Epithelial cell of esophagus (primary cell): ENCODE data around the gene DNAJC10.
"Not testable (repeated sequence)": the region's sequence is repeated elsewhere in the genome, so short reads cannot be mapped to it uniquely, and the experiment has no call there.

Experiments
- DNase-seq: peaks from one replicate; pipeline ENCODE4 v3.0.0; 2010; ENCODE audit warnings: low read depth
- H3K4me3 ChIP-seq: 2 replicates; pipeline ENCODE4 v1.5.1; 2011; ENCODE audit warnings: mild to moderate bottlenecking, low read length, control low read depth
- TF ChIP-seq, protein P1 (sequence below): IDR thresholded peaks from 2 replicates; pipeline ENCODE4 v1.5.1; 2011; ENCODE audit warnings: low read depth, mild to moderate bottlenecking, low read length, control low read depth, inconsistent platforms; ENCODE audit not compliant: insufficient read depth; ENCODE audit errors: missing control alignments

DNAJC10 gene

DNA sequence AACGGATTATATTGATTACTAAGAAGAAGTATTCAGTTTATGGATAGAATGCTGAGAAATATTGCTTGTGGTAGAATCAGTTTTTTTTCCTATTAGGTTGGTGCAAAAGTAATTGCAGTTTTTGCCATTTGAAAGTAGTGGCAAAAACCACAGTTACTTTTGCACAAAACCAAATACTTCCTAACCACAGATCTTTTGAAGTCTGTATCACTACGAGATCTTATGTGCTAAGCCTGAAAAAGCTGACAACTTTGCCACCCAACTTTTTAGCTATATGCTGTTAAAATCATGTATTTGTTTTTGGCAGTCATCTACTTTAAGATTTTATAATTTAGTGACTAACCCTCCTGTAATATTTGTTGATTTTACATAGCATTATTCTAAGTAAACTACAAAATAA is 24.6 kb downstream of the DNAJC10 start:
- no peak overlapping the region for H3K4me3 ChIP-seq
- no peak for DNase-seq
- TF ChIP-seq, protein P1, sequence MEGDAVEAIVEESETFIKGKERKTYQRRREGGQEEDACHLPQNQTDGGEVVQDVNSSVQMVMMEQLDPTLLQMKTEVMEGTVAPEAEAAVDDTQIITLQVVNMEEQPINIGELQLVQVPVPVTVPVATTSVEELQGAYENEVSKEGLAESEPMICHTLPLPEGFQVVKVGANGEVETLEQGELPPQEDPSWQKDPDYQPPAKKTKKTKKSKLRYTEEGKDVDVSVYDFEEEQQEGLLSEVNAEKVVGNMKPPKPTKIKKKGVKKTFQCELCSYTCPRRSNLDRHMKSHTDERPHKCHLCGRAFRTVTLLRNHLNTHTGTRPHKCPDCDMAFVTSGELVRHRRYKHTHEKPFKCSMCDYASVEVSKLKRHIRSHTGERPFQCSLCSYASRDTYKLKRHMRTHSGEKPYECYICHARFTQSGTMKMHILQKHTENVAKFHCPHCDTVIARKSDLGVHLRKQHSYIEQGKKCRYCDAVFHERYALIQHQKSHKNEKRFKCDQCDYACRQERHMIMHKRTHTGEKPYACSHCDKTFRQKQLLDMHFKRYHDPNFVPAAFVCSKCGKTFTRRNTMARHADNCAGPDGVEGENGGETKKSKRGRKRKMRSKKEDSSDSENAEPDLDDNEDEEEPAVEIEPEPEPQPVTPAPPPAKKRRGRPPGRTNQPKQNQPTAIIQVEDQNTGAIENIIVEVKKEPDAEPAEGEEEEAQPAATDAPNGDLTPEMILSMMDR, result no peak

DNA sequence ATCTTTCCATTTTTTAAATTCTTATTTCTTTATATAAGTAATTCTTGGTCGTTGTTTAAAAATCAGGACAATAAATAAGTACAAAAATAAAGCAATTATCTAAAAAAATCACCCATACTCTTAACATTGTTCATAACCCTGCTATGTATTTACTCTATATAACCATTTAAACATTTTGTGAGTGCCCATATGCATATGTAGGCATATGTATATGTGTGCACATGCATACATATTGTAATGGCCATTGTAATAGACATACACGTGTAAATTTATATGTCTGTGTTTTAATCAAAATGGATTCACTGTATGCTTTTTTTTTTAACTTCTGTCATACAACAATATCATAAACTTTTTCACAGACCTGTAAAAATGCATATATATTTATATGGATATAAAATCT is 25.6 kb downstream of the DNAJC10 start:
- H3K4me3 ChIP-seq, result no peak overlapping the region
- TF ChIP-seq, protein P1, result no peak
- DNase-seq, result no peak

GRCh38 chr2:182744490-182744889 is 28.4 kb downstream of the DNAJC10 start:
- TF ChIP-seq, protein P1, result no peak
- no peak overlapping the region for H3K4me3 ChIP-seq
- DNase-seq, result no peak

GRCh38 chr2:182745061-182745460 is 29.0 kb downstream of the DNAJC10 start:
- TF ChIP-seq, protein P1, result no peak
- peak; percentile 12 for DNase-seq
- H3K4me3 ChIP-seq, result no peak overlapping the region

- not testable (repeated sequence) for DNase-seq, H3K4me3 ChIP-seq
Observed at GRCh38 chr2:182745894-182746293, 29.8 kb downstream of the DNAJC10 start.

GRCh38 chr2:182754231-182754630 is 38.2 kb downstream of the DNAJC10 start:
- TF ChIP-seq, protein P1, result no peak
- H3K4me3 ChIP-seq, result no peak overlapping the region
- DNase-seq, result no peak

DNA sequence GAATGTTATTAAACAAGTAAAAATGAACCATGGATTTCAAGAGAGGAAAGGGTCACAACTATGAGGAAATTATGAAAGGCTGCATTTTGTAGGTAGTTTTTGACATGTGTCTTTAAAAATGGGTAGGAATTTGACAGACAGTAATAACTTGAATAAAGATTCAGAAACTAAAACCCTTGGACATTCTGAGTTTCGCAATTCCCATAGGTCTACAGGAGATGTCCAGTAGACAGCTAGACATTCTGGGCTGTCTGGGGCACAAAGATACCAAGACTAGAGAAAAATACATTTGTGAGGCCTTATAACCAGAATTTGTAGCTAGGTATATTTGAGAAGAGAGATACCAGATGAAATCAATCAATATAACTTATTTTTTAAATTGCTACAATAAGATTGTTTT is 42.3 kb downstream of the DNAJC10 start:
- H3K4me3 ChIP-seq, result no peak overlapping the region
- TF ChIP-seq, protein P1, result no peak
- DNase-seq, result no peak

- DNase-seq, result peak; percentile 9
- H3K4me3 ChIP-seq, result no peak overlapping the region
- TF ChIP-seq, protein P1, result no peak
Observed at GRCh38 chr2:182761903-182762302, 45.8 kb downstream of the DNAJC10 start.
